GM12878 (cell line): ENCODE measurements around the gene RND1. TPM values are rescaled to one million over a fixed set of nuclear protein-coding genes. Genes with fewer than 3 reads are reported as not detected.

Experiments used
- ATAC-seq: fragments of 200-7000 bp; cut with Tn5 transposase; 3 replicates; pipeline ENCODE4 v1.9.1; 2020; ENCODE audit warnings: mild to moderate bottlenecking, moderate library complexity
- BruUV-seq: library from RNA; stranded (reverse); fragments of 400-500 nt; replicated peaks from 2 replicates; lab custom pipeline; 2021; lab: Mats Ljungman, UMichigan
- CTCF ChIA-PET: fragments of 300-600 bp; sonication (Branson Sonifier 250); formaldehyde crosslinking; extraction: SDS; loops from one replicate; lab custom pipeline; 2021; ENCODE audit warnings: inconsistent platforms; lab: Yijun Ruan, JAX
- POLR2A ChIA-PET: fragments of 350-600 bp; formaldehyde crosslinking; extraction: SDS; loops from one replicate; lab custom pipeline; 2021; ENCODE audit warnings: inconsistent platforms; lab: Charles Lee
- RAD21 ChIA-PET: fragments of 300-600 bp; sonication (Branson Sonifier 250); formaldehyde crosslinking; loops from one replicate; lab custom pipeline; 2023; ENCODE audit warnings: antibody characterized with exemption; ENCODE audit not compliant: unreplicated experiment; lab: Charles Lee
- SMC1A ChIA-PET: fragments of 300-600 bp; sonication (Branson Sonifier 250); formaldehyde crosslinking; loops from one replicate; lab custom pipeline; 2023; ENCODE audit not compliant: unreplicated experiment, uncharacterized antibody; lab: Charles Lee
- DNase-seq: peaks from one replicate; pipeline ENCODE4 v3.0.0-alpha.2; 2011; ENCODE audit warnings: low read depth, low spot score
- FAIRE-seq: peaks from 3 replicates; lab custom pipeline; 2011; peaks lifted over from hg19 to GRCh38; lab: Jason Lieb, UNC
- H2AFZ ChIP-seq: 2 replicates; pipeline ENCODE4 v1.6.0; 2011; ENCODE audit warnings: low read depth, low read length, control low read depth; ENCODE audit not compliant: control insufficient read depth
- H3K27ac ChIP-seq: 2 replicates; pipeline ENCODE4 v1.5.1; 2011; ENCODE audit warnings: control low read depth; ENCODE audit not compliant: control insufficient read depth, insufficient read depth
- H3K27me3 ChIP-seq, 2 experiments: replicated peaks in 1 of 2; 2 replicates each; pipeline versions ENCODE4 v1.6.0 to v1.6.1; 2011; ENCODE audit warnings: low read length in 1 of 2; ENCODE audit not compliant: control insufficient read depth in 2 of 2, insufficient read depth in 2 of 2
- H3K36me3 ChIP-seq, 2 experiments: 2 replicates each; pipeline ENCODE4 v1.5.1; 2011; ENCODE audit warnings: low read length in 1 of 2; ENCODE audit not compliant: control insufficient read depth in 2 of 2, insufficient read depth in 2 of 2
- H3K4me1 ChIP-seq: 2 replicates; pipeline ENCODE4 v1.6.1; 2011; ENCODE audit warnings: mild to moderate bottlenecking, low read length, moderate library complexity, mixed read lengths; ENCODE audit not compliant: control insufficient read depth, insufficient read depth
- H3K4me2 ChIP-seq: 2 replicates; pipeline ENCODE4 v1.6.0; 2011; ENCODE audit warnings: control low read depth; ENCODE audit not compliant: control insufficient read depth, insufficient read depth
- H3K4me3 ChIP-seq: fragments of 200-600 bp; sonication (generic); 2 replicates; pipeline ENCODE4 v1.5.1; 2016
- H3K79me2 ChIP-seq: 2 replicates; pipeline ENCODE4 v1.6.0; 2011; ENCODE audit warnings: low read length; ENCODE audit not compliant: control insufficient read depth, insufficient read depth
- H3K9ac ChIP-seq: 2 replicates; pipeline ENCODE4 v1.8.0; 2011; ENCODE audit warnings: low read length, control low read depth, mixed read lengths; ENCODE audit not compliant: control insufficient read depth, insufficient read depth
- H3K9me3 ChIP-seq: replicated peaks from 3 replicates; pipeline ENCODE4 v1.5.1; 2011; ENCODE audit warnings: mild to moderate bottlenecking, low read length; ENCODE audit not compliant: control insufficient read depth, insufficient read depth
- H4K20me1 ChIP-seq: 2 replicates; pipeline ENCODE4 v1.6.0; 2011; ENCODE audit not compliant: control insufficient read depth, insufficient read depth
- CHD4 ChIP-seq: fragments of 200-600 bp; sonication (generic); IDR thresholded peaks from 2 replicates; pipeline ENCODE4 v1.6.1; 2016; ENCODE audit warnings: mild to moderate bottlenecking
- MEF2B ChIP-seq: fragments of 450-650 bp; IDR thresholded peaks from 2 replicates; pipeline ENCODE4 v1.6.1; 2018; ENCODE audit warnings: mild to moderate bottlenecking, moderate library complexity; ENCODE audit not compliant: partially characterized antibody, poor library complexity, severe bottlenecking
- NFYB ChIP-seq: IDR thresholded peaks from 2 replicates; pipeline ENCODE4 v1.6.1; 2011; ENCODE audit warnings: low read depth, mild to moderate bottlenecking, low read length, improper control_type of control experiment, moderate library complexity; ENCODE audit not compliant: insufficient read depth
- NKRF ChIP-seq: fragments of 450-650 bp; conservative IDR thresholded peaks from 2 replicates; pipeline ENCODE4 v1.6.1; 2017; ENCODE audit warnings: mild to moderate bottlenecking, moderate library complexity
- RCOR1 ChIP-seq: conservative IDR thresholded peaks from 2 replicates; pipeline ENCODE4 v1.6.1; 2012; ENCODE audit warnings: low read depth, low read length, improper control_type of control experiment
- RFX5 ChIP-seq: IDR thresholded peaks from 2 replicates; pipeline ENCODE4 v1.6.1; 2011; ENCODE audit warnings: low read depth, low read length, improper control_type of control experiment
- SKIL ChIP-seq: fragments of 450-650 bp; IDR thresholded peaks from 2 replicates; pipeline ENCODE4 v1.6.1; 2017; ENCODE audit warnings: mild to moderate bottlenecking, low read depth, inconsistent platforms; ENCODE audit not compliant: poor library complexity, severe bottlenecking
- ZBTB4 ChIP-seq: fragments of 450-650 bp; formaldehyde crosslinking; IDR thresholded peaks from 2 replicates; pipeline ENCODE4 v1.4.0; 2022; ENCODE audit warnings: mild to moderate bottlenecking, moderate library complexity
- WGBS: methylation state at CpG from one replicate; pipeline ENCODE4 v1.1.6; 2016; ENCODE audit warnings: low lambda C conversion rate; ENCODE audit not compliant: insufficient replicate concordance, insufficient coverage; ENCODE audit errors: missing lambda C conversion rate; 5-methylcytosine and 5-hydroxymethylcytosine counted together
- in situ Hi-C: fragments of 300-500 bp; cut with MboI; formaldehyde crosslinking; loops from 9 replicates; pipeline ENCODE4 v1.14.3; 2018; ENCODE audit warnings: mixed read lengths
- intact Hi-C: fragments of 100-400 bp; cut with micrococcal nuclease; formaldehyde crosslinking; loops from one replicate; pipeline ENCODE4 v1.14.2; 2022; ENCODE audit not compliant: unreplicated experiment
- polyA plus RNA-seq, 11 experiments: library from polyadenylated mRNA; depleted of rRNA in 4 of 11; unstranded in 6 of 11; stranded (reverse) in 5 of 11; fragments of >200 nt; fragmentation: Nextera tagmentation in 4 of 11; fragmentation: Illumina TruSeq in 1 of 11; extraction: Ambion mirVana in 4 of 11; extraction: Trizol in 1 of 11; gene quantifications; 1 replicate in 1 of 11; 2 replicates in 10 of 11; pipeline versions ENCODE4 v1.2.1 to v1.2.3, GENCODE V29; 2011 to 2016; ENCODE audit warnings: inconsistent platforms in 2 of 11, missing spikeins in 2 of 11, low read depth in 1 of 11
- total RNA-seq, 4 experiments: library from RNA; depleted of rRNA in 3 of 4; stranded (reverse); fragments of >200 nt in 3 of 4; fragmentation: Illumina TruSeq in 1 of 4; extraction: Trizol in 1 of 4; gene quantifications; 2 replicates each; pipeline versions ENCODE4 v1.2.1 to v1.2.3, GENCODE V29; 2013 to 2021
- TF ChIP-seq, protein P1 (sequence below): IDR thresholded peaks from 2 replicates; pipeline ENCODE4 v1.6.1; 2011; ENCODE audit warnings: mild to moderate bottlenecking, low read depth, low read length, moderate library complexity; ENCODE audit not compliant: insufficient replicate concordance
- TF ChIP-seq, protein P2 (sequence below): IDR thresholded peaks from 2 replicates; pipeline ENCODE4 v1.6.1; 2012; ENCODE audit warnings: mild to moderate bottlenecking, low read depth, low read length

Gene RND1
- total and polyA plus RNA-seq, 10 of the 15 experiments (the other 5 are each of a cell fraction or from before 2014, with no cell fraction given): 0.24 to 5.1 (median 1.5) TPM

- FAIRE-seq (no peak), ATAC-seq (no peak), DNase-seq (no peak)
- intact Hi-C loops (no loop called here), in situ Hi-C loops (no loop called here)
- Histone ChIP-seq H3K36me3 (peaks cover 0 to 3% of the 10 kb centered on the region in 2 experiments; a peak in 2 of 4 replicates), H3K79me2 (peaks cover 6% of the 10 kb centered on the region), H3K4me3 (no peak overlapping the region), H3K27ac (no peak overlapping the region), H3K9me3 (no peaks in the 10 kb centered on the region), H4K20me1 (no peaks in the 10 kb centered on the region), H3K4me2 (no peak overlapping the region), H2AFZ (no peak overlapping the region), H3K9ac (no peak overlapping the region), H3K27me3 (no peaks in the 10 kb centered on the region), H3K4me1 (peaks cover 12% of the 10 kb centered on the region)
- ChIA-PET RAD21 (interaction anchor here (1.0 kb wide), 1 partner anchor 10 kb away, joined by 3 read pairs; no protein-coding TSS in a partner anchor), CTCF (interaction anchor here (0.8 to 9.9 kb wide), 3 partner anchors 9 to 39 kb away, joined by 3 to 135 read pairs (median 75); partner anchors contain the start of gene DDX23), SMC1A (interaction anchor here (10.6 kb wide), 1 partner anchor 11 kb away, joined by 79 read pairs; the partner anchor contains the start of gene DDX23), POLR2A (interaction anchor here (1.4 to 2.8 kb wide), 2 partner anchors 10 kb away, joined by 3 to 8 read pairs; no protein-coding TSS in a partner anchor)
- 71% methylated on average over 5 of the region's 5 CpGs for WGBS
- no TSS peak for BruUV-seq
- no peak for TF ChIP-seq CHD4
- TF ChIP-seq NFYB: no peak
- TF ChIP-seq, protein P1, sequence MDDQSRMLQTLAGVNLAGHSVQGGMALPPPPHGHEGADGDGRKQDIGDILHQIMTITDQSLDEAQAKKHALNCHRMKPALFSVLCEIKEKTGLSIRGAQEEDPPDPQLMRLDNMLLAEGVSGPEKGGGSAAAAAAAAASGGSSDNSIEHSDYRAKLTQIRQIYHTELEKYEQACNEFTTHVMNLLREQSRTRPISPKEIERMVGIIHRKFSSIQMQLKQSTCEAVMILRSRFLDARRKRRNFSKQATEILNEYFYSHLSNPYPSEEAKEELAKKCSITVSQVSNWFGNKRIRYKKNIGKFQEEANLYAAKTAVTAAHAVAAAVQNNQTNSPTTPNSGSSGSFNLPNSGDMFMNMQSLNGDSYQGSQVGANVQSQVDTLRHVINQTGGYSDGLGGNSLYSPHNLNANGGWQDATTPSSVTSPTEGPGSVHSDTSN: no peak
- TF ChIP-seq NKRF: no peak
- no peak for TF ChIP-seq MEF2B
- no peak for TF ChIP-seq SKIL
- TF ChIP-seq ZBTB4 (CRISPR knock-in tag): no peak
- TF ChIP-seq, protein P2, sequence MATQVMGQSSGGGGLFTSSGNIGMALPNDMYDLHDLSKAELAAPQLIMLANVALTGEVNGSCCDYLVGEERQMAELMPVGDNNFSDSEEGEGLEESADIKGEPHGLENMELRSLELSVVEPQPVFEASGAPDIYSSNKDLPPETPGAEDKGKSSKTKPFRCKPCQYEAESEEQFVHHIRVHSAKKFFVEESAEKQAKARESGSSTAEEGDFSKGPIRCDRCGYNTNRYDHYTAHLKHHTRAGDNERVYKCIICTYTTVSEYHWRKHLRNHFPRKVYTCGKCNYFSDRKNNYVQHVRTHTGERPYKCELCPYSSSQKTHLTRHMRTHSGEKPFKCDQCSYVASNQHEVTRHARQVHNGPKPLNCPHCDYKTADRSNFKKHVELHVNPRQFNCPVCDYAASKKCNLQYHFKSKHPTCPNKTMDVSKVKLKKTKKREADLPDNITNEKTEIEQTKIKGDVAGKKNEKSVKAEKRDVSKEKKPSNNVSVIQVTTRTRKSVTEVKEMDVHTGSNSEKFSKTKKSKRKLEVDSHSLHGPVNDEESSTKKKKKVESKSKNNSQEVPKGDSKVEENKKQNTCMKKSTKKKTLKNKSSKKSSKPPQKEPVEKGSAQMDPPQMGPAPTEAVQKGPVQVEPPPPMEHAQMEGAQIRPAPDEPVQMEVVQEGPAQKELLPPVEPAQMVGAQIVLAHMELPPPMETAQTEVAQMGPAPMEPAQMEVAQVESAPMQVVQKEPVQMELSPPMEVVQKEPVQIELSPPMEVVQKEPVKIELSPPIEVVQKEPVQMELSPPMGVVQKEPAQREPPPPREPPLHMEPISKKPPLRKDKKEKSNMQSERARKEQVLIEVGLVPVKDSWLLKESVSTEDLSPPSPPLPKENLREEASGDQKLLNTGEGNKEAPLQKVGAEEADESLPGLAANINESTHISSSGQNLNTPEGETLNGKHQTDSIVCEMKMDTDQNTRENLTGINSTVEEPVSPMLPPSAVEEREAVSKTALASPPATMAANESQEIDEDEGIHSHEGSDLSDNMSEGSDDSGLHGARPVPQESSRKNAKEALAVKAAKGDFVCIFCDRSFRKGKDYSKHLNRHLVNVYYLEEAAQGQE: no peak
- no peak for TF ChIP-seq RFX5
- TF ChIP-seq RCOR1: no peak
Measured at GRCh38 chr12:48862760-48863159, 2.9 kb downstream of the RND1 start.
